H9 (cell line): ENCODE measurements around the gene MAT2A. TPM values are rescaled to one million over a fixed set of nuclear protein-coding genes. Genes with fewer than 3 reads are reported as not detected.

Experiments used
- DNase-seq: peaks from one replicate; pipeline ENCODE4 v3.0.0-alpha.2; 2017
- H2AFZ ChIP-seq: one replicate; pipeline ENCODE4 v1.6.1; 2013; ENCODE audit warnings: mild to moderate bottlenecking, low read length, control low read depth, moderate library complexity
- H2AK5ac ChIP-seq: 2 replicates; pipeline ENCODE4 v1.6.1; 2013; ENCODE audit warnings: low read length, control low read depth, mixed read lengths; ENCODE audit not compliant: insufficient read length
- H2BK120ac ChIP-seq: one replicate; pipeline ENCODE4 v1.6.1; 2013; ENCODE audit warnings: low read depth, mild to moderate bottlenecking, low read length, control low read depth, inconsistent platforms; ENCODE audit not compliant: poor library complexity, severe bottlenecking
- H2BK12ac ChIP-seq: 2 replicates; pipeline ENCODE4 v1.6.1; 2013; ENCODE audit warnings: low read length, control low read depth, mixed read lengths, low read depth; ENCODE audit not compliant: insufficient read length
- H2BK15ac ChIP-seq: 2 replicates; pipeline ENCODE4 v1.6.1; 2013; ENCODE audit warnings: low read depth, low read length, control low read depth
- H2BK20ac ChIP-seq: one replicate; pipeline ENCODE4 v1.6.1; 2013; ENCODE audit warnings: low read depth, mild to moderate bottlenecking, low read length, control low read depth, inconsistent platforms; ENCODE audit not compliant: poor library complexity, severe bottlenecking
- H2BK5ac ChIP-seq: 2 replicates; pipeline ENCODE4 v1.6.1; 2013; ENCODE audit warnings: low read length, control low read depth, mixed read lengths; ENCODE audit not compliant: insufficient read length
- H3K14ac ChIP-seq: 2 replicates; pipeline ENCODE4 v1.6.1; 2013; ENCODE audit warnings: low read length, control low read depth; ENCODE audit not compliant: insufficient read depth
- H3K18ac ChIP-seq: 2 replicates; pipeline ENCODE4 v1.6.1; 2013; ENCODE audit warnings: low read depth, mild to moderate bottlenecking, mixed read lengths, low read length, control low read depth; ENCODE audit not compliant: insufficient read length
- H3K23ac ChIP-seq: 2 replicates; pipeline ENCODE4 v1.6.1; 2013; ENCODE audit warnings: low read length, control low read depth, mixed read lengths, low read depth; ENCODE audit not compliant: insufficient read length
- H3K23me2 ChIP-seq: 2 replicates; pipeline ENCODE4 v1.6.1; 2013; ENCODE audit warnings: low read depth, mild to moderate bottlenecking, mixed read lengths, low read length, control low read depth; ENCODE audit not compliant: insufficient read length, poor library complexity, severe bottlenecking
- H3K27ac ChIP-seq: 2 replicates; pipeline ENCODE4 v1.5.1; 2013; ENCODE audit warnings: low read length, control low read depth, mixed read lengths, low read depth; ENCODE audit not compliant: insufficient read length
- H3K27me3 ChIP-seq: 2 replicates; pipeline ENCODE4 v1.6.1; 2013; ENCODE audit warnings: low read length, control low read depth, inconsistent platforms; ENCODE audit not compliant: insufficient read depth
- H3K4ac ChIP-seq: 2 replicates; pipeline ENCODE4 v1.6.1; 2013; ENCODE audit warnings: low read depth, mild to moderate bottlenecking, control low read depth, inconsistent platforms, low read length, moderate library complexity
- H3K4me1 ChIP-seq: 2 replicates; pipeline ENCODE4 v1.6.1; 2013; ENCODE audit warnings: low read length, control low read depth, inconsistent platforms; ENCODE audit not compliant: insufficient read depth
- H3K4me2 ChIP-seq: 2 replicates; pipeline ENCODE4 v1.6.1; 2013; ENCODE audit warnings: low read length, control low read depth, mixed read lengths; ENCODE audit not compliant: insufficient read length, insufficient read depth
- H3K56ac ChIP-seq: 2 replicates; pipeline ENCODE4 v1.6.1; 2013; ENCODE audit warnings: low read depth, mild to moderate bottlenecking, mixed read lengths, low read length, control low read depth; ENCODE audit not compliant: insufficient read length
- H3K79me1 ChIP-seq: 2 replicates; pipeline ENCODE4 v1.6.1; 2013; ENCODE audit warnings: low read depth, mild to moderate bottlenecking, moderate library complexity, low read length, control low read depth, inconsistent platforms; ENCODE audit not compliant: insufficient read depth, poor library complexity, severe bottlenecking
- H3K79me2 ChIP-seq: 2 replicates; pipeline ENCODE4 v1.6.1; 2013; ENCODE audit warnings: low read length, control low read depth, inconsistent platforms; ENCODE audit not compliant: insufficient read depth
- H3K9ac ChIP-seq: 2 replicates; pipeline ENCODE4 v1.6.1; 2013; ENCODE audit warnings: low read length, control low read depth, mixed read lengths; ENCODE audit not compliant: insufficient read length; ENCODE audit errors: extremely low read depth
- H3K9me3 ChIP-seq: one replicate; pipeline ENCODE4 v1.6.1; 2013; ENCODE audit warnings: low read depth, low read length, inconsistent platforms; ENCODE audit not compliant: control insufficient read depth
- H3T11ph ChIP-seq: one replicate; pipeline ENCODE4 v1.6.1; 2013; ENCODE audit warnings: mild to moderate bottlenecking, low read length, control low read depth, inconsistent platforms
- H4K20me1 ChIP-seq: one replicate; pipeline ENCODE4 v1.6.1; 2013; ENCODE audit not compliant: control insufficient read depth, insufficient read length, insufficient read depth
- H4K5ac ChIP-seq: 2 replicates; pipeline ENCODE4 v1.6.1; 2013; ENCODE audit warnings: low read depth, mild to moderate bottlenecking, mixed read lengths, low read length, control low read depth; ENCODE audit not compliant: insufficient read length
- H4K8ac ChIP-seq: replicated peaks from 2 replicates; pipeline ENCODE4 v1.6.1; 2013; ENCODE audit warnings: low read length, control low read depth, mixed read lengths, low read depth; ENCODE audit not compliant: insufficient read length
- H4K91ac ChIP-seq: 2 replicates; pipeline ENCODE4 v1.6.1; 2013; ENCODE audit warnings: low read depth, mild to moderate bottlenecking, moderate library complexity, mixed read lengths, low read length, control low read depth; ENCODE audit not compliant: insufficient read length
- H3K27ac Mint-ChIP-seq, 3 experiments: 2 replicates in 2 of 3; 3 replicates in 1 of 3; pipeline ENCODE4 v1.8.0; 2020 to 2021; ENCODE audit warnings: mixed read lengths in 3 of 3, mild to moderate bottlenecking in 1 of 3, moderate library complexity in 1 of 3
- H3K27me3 Mint-ChIP-seq: 2 replicates; pipeline ENCODE4 v1.8.0; 2021; ENCODE audit warnings: low read depth, mild to moderate bottlenecking, moderate library complexity, mixed read lengths
- H3K36me3 Mint-ChIP-seq, 3 experiments: 2 replicates in 2 of 3; 3 replicates in 1 of 3; pipeline ENCODE4 v1.8.0; 2020 to 2021; ENCODE audit warnings: low read depth in 3 of 3, mixed read lengths in 3 of 3; ENCODE audit not compliant: insufficient read depth in 1 of 3
- H3K4me1 Mint-ChIP-seq, 2 experiments: 2 replicates each; pipeline ENCODE4 v1.8.0; 2020; ENCODE audit warnings: mixed read lengths in 2 of 2
- H3K4me3 Mint-ChIP-seq, 2 experiments: 2 replicates in 1 of 2; 3 replicates in 1 of 2; pipeline ENCODE4 v1.8.0; 2020 to 2021; ENCODE audit warnings: mild to moderate bottlenecking in 2 of 2, mixed read lengths in 2 of 2, moderate library complexity in 1 of 2
- H3K9me3 Mint-ChIP-seq, 2 experiments: 2 replicates in 1 of 2; 3 replicates in 1 of 2; pipeline ENCODE4 v1.8.0; 2020; ENCODE audit warnings: mild to moderate bottlenecking in 2 of 2, mixed read lengths in 2 of 2, moderate library complexity in 1 of 2
- WGBS: extraction: QIAGEN DNeasy Blood & Tissue Kit; methylation state at CpG from one replicate; pipeline ENCODE4 v1.1.7; 2013; ENCODE audit warnings: missing lambda C conversion rate, low lambda C conversion rate, mixed read lengths; ENCODE audit not compliant: insufficient read length; ENCODE audit errors: extremely low coverage; 5-methylcytosine and 5-hydroxymethylcytosine counted together
- total RNA-seq: library from RNA; stranded (reverse); gene quantifications from 2 replicates; pipeline ENCODE4 v1.2.1, GENCODE V29; 2021
- TF ChIP-seq, protein P1 (sequence below): fragments of 200-600 bp; sonication (generic); conservative IDR thresholded peaks from 3 replicates; pipeline ENCODE4 v1.8.0; 2021; ENCODE audit warnings: antibody characterized with exemption, mild to moderate bottlenecking

MAT2A gene
- total RNA-seq, 1 experiment from 2014 or later = 459 TPM

DNA sequence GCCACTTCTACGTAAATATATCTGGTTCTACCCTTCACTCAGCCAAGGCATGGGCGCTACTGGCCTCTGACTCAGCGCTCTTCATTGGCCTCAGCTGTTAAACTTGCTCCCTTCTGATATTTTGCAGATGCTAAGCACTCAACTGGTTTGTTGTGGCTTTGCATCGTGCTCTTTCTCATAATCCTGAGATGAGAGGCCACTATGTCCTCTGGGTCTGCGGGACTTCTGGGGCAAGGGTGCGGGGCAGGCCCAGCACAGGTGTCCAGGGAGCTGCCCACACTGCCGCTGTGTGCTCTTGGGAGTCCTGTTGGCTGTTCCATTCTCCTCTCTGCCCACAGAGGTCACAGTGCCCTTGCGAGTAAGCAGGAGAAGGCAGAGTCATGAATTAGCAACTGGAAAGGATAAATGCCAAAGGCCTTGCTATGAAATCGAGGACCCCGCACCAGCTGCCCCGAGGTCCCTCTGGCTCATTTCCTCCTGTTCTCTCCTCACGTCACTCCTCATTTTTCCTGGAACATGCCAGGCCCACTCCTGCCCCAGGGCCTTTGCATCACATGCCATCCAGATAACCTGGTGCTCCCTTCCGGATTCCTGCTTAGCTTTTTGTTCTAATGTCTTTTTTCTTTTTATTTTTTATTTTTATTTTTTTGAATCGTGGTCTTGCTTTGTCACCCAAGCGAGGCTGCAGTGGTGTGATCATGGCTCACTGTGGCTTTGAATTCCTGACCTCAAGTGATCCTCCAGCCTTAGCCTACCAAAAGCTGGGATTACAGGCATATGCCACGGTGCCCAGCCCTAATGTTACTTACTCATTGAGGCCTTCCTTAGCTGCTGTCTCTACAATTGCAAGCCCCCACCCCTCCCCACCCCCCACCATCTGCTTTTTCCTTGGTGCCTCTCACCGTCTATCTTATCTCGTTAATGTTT is 34.9 kb upstream of the MAT2A start:
- Histone ChIP-seq H3K56ac (no peak overlapping the region), H4K5ac (peak overlapping the region; percentile 84), H4K91ac (no peak overlapping the region), H3K23me2 (no peaks in the 10 kb centered on the region), H2AFZ (no peak overlapping the region), H3K4ac (no peak overlapping the region), H3K4me2 (no peak overlapping the region), H2BK5ac (no peak overlapping the region), H3K27ac (no peak overlapping the region), H3K18ac (no peak overlapping the region), H4K20me1 (no peaks in the 10 kb centered on the region), H3K27me3 (no peaks in the 10 kb centered on the region), H3T11ph (no peak overlapping the region), H2BK12ac (no peak overlapping the region), H2BK120ac (no peak overlapping the region), H3K79me1 (no peaks in the 10 kb centered on the region), H3K14ac (no peak overlapping the region), H3K9me3 (no peaks in the 10 kb centered on the region), H2AK5ac (no peak overlapping the region), H2BK20ac (no peak overlapping the region), H3K79me2 (no peaks in the 10 kb centered on the region), H4K8ac (no peak overlapping the region), H3K4me1 (0 out of 2 replicates have a peak, but pooled peaks cover 2% of the 10 kb centered on the region), H3K9ac (no peak overlapping the region), H2BK15ac (no peak overlapping the region), H3K23ac (no peak overlapping the region)
- no peak overlapping the region for H3K4me3 Mint-ChIP-seq
- no CpG with 5 or more reads among the region's 18 CpGs for WGBS
- TF ChIP-seq, protein P1, sequence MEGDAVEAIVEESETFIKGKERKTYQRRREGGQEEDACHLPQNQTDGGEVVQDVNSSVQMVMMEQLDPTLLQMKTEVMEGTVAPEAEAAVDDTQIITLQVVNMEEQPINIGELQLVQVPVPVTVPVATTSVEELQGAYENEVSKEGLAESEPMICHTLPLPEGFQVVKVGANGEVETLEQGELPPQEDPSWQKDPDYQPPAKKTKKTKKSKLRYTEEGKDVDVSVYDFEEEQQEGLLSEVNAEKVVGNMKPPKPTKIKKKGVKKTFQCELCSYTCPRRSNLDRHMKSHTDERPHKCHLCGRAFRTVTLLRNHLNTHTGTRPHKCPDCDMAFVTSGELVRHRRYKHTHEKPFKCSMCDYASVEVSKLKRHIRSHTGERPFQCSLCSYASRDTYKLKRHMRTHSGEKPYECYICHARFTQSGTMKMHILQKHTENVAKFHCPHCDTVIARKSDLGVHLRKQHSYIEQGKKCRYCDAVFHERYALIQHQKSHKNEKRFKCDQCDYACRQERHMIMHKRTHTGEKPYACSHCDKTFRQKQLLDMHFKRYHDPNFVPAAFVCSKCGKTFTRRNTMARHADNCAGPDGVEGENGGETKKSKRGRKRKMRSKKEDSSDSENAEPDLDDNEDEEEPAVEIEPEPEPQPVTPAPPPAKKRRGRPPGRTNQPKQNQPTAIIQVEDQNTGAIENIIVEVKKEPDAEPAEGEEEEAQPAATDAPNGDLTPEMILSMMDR = no peak
- no peak overlapping the region for H3K27ac Mint-ChIP-seq
- H3K36me3 Mint-ChIP-seq = no peaks in the 10 kb centered on the region
- DNase-seq = no peak
- H3K4me1 Mint-ChIP-seq = peaks cover 8 to 15% of the 10 kb centered on the region in 2 experiments
- peaks cover 0 to 3% of the 10 kb centered on the region in 2 experiments; a peak in 1 of 5 replicates for H3K9me3 Mint-ChIP-seq
- H3K27me3 Mint-ChIP-seq = no peaks in the 10 kb centered on the region
